HG02588 (cell line): ENCODE results near the gene WDR64.

Experiments
- ATAC-seq: cut with Tn5 transposase; IDR thresholded peaks from one replicate; pipeline ENCODE4 v1.9.1; 2021; ENCODE audit warnings: mild to moderate bottlenecking, moderate library complexity; ENCODE audit not compliant: unreplicated experiment

The WDR64 gene

GRCh38 chr1:241652012-241652411 is at the start of gene WDR64:
Gene WDR64, plus strand, starts transcription at chr1:241652281. Its CDS starts 204 bp downstream, at chr1:241652485.
- ATAC-seq = no peak

GRCh38 chr1:241603731-241604245 is 48.3 kb upstream of the WDR64 start:
- no peak for ATAC-seq

GRCh38 chr1:241605146-241605805 is 46.8 kb upstream of the WDR64 start:
- ATAC-seq = no peak

- ATAC-seq = no peak
Measured at GRCh38 chr1:241606544-241606943, 45.5 kb upstream of the WDR64 start.

- no peak for ATAC-seq
Measured at GRCh38 chr1:241607497-241607896, 44.6 kb upstream of the WDR64 start.

GRCh38 chr1:241608379-241609033 is 43.6 kb upstream of the WDR64 start:
- ATAC-seq = no peak

GRCh38 chr1:241610056-241610815 is 41.8 kb upstream of the WDR64 start:
- no peak for ATAC-seq

GRCh38 chr1:241611063-241611462 is 41.0 kb upstream of the WDR64 start:
- ATAC-seq = peak; percentile 88

- no peak for ATAC-seq
Measured at GRCh38 chr1:241611736-241612135, 40.3 kb upstream of the WDR64 start.

GRCh38 chr1:241612533-241613477 is 39.3 kb upstream of the WDR64 start:
- no peak for ATAC-seq

GRCh38 chr1:241614144-241614543 is 37.9 kb upstream of the WDR64 start:
- ATAC-seq = no peak

GRCh38 chr1:241614572-241614971 is 37.5 kb upstream of the WDR64 start:
- ATAC-seq = no peak

- ATAC-seq = no peak
Measured at GRCh38 chr1:241615043-241615974, 36.8 kb upstream of the WDR64 start.

- ATAC-seq = no peak
Measured at GRCh38 chr1:241617426-241617825, 34.7 kb upstream of the WDR64 start.

- no peak for ATAC-seq
Measured at GRCh38 chr1:241622669-241623068, 29.4 kb upstream of the WDR64 start.

- no peak for ATAC-seq
Measured at GRCh38 chr1:241624935-241625334, 27.1 kb upstream of the WDR64 start.

- ATAC-seq = peak; percentile 77
Measured at GRCh38 chr1:241627453-241628259, 24.4 kb upstream of the WDR64 start.

- no peak for ATAC-seq
Measured at GRCh38 chr1:241630005-241630404, 22.1 kb upstream of the WDR64 start.

- ATAC-seq = no peak
Measured at GRCh38 chr1:241630476-241630875, 21.6 kb upstream of the WDR64 start.
